GM12875 (cell line): ENCODE data around the gene KYNU.
"Not testable (repeated sequence)": the region's sequence is repeated elsewhere in the genome, so short reads cannot be mapped to it uniquely, and the experiment has no call there.

ENCODE experiments used
- H3K4me3 ChIP-seq: one replicate; pipeline ENCODE4 v1.5.1; 2011; ENCODE audit warnings: low read depth, low read length, control low read depth
- TF ChIP-seq, protein P1 (sequence below): IDR thresholded peaks from 2 replicates; pipeline ENCODE4 v1.5.1; 2011; ENCODE audit warnings: low read depth, mild to moderate bottlenecking, control low read depth, inconsistent platforms, low read length, moderate library complexity, borderline replicate concordance; ENCODE audit not compliant: insufficient read depth

Gene KYNU

DNA sequence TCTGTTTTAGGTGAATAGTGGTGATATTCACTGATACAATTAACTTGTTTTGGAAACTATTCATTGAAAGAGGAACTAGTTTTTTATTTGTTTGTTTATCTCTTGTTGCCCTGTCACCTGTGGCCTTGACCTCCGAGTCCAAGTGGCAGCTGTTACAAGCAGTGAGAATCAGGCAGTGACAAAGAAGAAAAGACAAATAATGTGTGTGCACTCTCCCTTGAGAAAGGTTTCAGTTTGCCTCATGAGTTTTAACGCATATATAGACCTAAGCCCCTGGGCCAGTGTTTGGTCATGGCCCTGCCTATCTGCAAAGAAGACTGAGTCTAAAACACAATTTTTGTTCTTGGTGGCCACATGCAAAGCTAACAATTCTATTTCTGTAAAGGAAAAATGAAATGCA, 15.3 kb downstream of the KYNU start:
- no peak overlapping the region for H3K4me3 ChIP-seq
- TF ChIP-seq, protein P1, sequence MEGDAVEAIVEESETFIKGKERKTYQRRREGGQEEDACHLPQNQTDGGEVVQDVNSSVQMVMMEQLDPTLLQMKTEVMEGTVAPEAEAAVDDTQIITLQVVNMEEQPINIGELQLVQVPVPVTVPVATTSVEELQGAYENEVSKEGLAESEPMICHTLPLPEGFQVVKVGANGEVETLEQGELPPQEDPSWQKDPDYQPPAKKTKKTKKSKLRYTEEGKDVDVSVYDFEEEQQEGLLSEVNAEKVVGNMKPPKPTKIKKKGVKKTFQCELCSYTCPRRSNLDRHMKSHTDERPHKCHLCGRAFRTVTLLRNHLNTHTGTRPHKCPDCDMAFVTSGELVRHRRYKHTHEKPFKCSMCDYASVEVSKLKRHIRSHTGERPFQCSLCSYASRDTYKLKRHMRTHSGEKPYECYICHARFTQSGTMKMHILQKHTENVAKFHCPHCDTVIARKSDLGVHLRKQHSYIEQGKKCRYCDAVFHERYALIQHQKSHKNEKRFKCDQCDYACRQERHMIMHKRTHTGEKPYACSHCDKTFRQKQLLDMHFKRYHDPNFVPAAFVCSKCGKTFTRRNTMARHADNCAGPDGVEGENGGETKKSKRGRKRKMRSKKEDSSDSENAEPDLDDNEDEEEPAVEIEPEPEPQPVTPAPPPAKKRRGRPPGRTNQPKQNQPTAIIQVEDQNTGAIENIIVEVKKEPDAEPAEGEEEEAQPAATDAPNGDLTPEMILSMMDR, result no peak

DNA sequence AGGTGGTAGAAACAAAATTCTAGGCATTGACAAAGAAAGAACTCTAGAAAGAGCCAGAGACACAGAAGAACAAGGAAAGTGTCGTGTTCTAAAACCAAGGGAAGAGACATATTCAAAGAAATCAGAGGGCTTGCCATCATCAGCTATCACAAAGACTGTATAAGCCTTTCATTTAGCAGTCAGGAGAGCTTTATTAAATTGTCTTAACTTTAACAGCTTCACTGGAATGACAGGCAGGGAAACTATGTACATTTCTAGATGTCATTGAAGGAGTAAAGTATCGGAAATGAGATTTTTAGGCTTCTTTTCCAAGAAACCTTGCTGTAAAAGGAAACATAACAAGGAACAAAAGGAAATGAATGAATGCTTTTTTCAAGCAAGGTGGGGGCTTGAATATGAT, 15.8 kb downstream of the KYNU start:
- TF ChIP-seq, protein P1, result no peak
- H3K4me3 ChIP-seq, result no peak overlapping the region

GRCh38 chr2:142897807-142898206, 20.3 kb downstream of the KYNU start:
- H3K4me3 ChIP-seq, result no peak overlapping the region
- TF ChIP-seq, protein P1, result no peak

GRCh38 chr2:142900327-142900726, 22.9 kb downstream of the KYNU start:
- H3K4me3 ChIP-seq, result not testable (repeated sequence)

GRCh38 chr2:142901780-142902179, 24.3 kb downstream of the KYNU start:
- TF ChIP-seq, protein P1, result no peak
- H3K4me3 ChIP-seq, result no peak overlapping the region

DNA sequence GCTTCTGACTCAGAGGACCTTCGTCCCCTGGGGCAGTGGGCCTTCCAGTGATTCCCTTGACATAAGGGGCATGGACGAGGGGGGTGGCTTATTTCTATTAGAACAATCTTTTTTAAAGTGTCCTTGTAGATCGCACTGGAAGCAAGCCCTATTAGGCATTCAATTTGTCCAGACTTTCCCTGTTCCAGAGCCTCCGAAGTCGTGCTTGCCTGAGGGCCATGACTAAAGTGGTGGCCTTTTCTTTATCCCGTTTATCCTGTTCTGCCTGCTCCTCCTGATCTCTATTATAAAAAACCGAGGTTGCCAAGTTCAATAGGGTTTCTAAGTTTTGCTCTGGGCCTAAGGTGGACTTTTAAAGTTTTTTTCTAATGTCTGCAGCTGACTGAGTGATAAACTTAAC, 26.3 kb downstream of the KYNU start:
- not testable (repeated sequence) for H3K4me3 ChIP-seq

GRCh38 chr2:142907653-142908052, 30.2 kb downstream of the KYNU start:
- TF ChIP-seq, protein P1, result no peak
- H3K4me3 ChIP-seq, result no peak overlapping the region

GRCh38 chr2:142914507-142915313, 37.2 kb downstream of the KYNU start:
- TF ChIP-seq, protein P1, result no peak
- H3K4me3 ChIP-seq, result no peak overlapping the region
